AG10803 (cell line): ENCODE data around the gene BASP1.

Experiments
- DNase-seq: peaks from one replicate; pipeline ENCODE4 v3.0.0; 2010; ENCODE audit warnings: low read depth
- H3K4me3 ChIP-seq: 2 replicates; pipeline ENCODE4 v1.5.1; 2011; ENCODE audit warnings: mild to moderate bottlenecking, low read length, control low read depth
- TF ChIP-seq, protein P1 (sequence below): conservative IDR thresholded peaks from 2 replicates; pipeline ENCODE4 v1.5.1; 2011; ENCODE audit warnings: mild to moderate bottlenecking, low read length, control low read depth, inconsistent platforms

BASP1 gene

DNA sequence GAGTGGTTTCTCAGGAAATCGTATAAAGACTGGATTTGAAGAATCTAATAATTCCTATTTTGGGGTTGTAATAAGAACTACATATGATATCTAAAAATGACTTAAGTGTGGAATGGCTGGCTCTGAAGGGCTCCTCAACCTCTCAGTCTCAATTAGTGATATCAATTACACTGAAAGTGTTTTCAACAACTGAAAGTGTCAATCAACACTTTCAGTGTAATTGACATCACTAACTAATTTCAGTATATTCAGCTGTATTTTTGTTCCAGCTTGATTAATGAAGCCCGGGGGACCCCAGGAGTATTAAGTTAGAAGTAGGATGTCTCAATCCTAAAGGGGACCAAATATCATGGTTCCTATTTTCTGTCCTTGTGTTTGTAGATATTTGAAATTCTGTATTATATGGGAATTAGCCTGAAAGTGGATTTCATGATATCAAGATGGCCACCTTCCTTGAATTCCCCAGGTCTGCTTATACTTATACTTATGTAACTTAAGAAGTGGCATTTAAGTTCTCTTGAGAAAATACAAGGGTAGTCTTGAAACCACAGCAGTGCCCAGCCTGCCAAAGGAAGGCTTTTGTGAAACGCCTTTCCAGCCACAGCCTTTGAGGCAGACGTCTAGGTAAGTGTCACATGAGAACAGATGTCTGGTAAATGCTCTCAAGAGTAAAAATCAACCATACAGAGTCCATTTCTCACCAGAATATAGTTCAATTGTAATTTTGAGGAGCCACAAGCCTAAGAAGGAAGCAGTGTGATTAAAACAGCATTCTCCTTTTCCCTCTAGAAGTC lies 4.6 kb downstream of the BASP1 start:
- H3K4me3 ChIP-seq: no peak overlapping the region
- DNase-seq: peak; percentile 52
- TF ChIP-seq, protein P1, sequence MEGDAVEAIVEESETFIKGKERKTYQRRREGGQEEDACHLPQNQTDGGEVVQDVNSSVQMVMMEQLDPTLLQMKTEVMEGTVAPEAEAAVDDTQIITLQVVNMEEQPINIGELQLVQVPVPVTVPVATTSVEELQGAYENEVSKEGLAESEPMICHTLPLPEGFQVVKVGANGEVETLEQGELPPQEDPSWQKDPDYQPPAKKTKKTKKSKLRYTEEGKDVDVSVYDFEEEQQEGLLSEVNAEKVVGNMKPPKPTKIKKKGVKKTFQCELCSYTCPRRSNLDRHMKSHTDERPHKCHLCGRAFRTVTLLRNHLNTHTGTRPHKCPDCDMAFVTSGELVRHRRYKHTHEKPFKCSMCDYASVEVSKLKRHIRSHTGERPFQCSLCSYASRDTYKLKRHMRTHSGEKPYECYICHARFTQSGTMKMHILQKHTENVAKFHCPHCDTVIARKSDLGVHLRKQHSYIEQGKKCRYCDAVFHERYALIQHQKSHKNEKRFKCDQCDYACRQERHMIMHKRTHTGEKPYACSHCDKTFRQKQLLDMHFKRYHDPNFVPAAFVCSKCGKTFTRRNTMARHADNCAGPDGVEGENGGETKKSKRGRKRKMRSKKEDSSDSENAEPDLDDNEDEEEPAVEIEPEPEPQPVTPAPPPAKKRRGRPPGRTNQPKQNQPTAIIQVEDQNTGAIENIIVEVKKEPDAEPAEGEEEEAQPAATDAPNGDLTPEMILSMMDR: no peak

DNA sequence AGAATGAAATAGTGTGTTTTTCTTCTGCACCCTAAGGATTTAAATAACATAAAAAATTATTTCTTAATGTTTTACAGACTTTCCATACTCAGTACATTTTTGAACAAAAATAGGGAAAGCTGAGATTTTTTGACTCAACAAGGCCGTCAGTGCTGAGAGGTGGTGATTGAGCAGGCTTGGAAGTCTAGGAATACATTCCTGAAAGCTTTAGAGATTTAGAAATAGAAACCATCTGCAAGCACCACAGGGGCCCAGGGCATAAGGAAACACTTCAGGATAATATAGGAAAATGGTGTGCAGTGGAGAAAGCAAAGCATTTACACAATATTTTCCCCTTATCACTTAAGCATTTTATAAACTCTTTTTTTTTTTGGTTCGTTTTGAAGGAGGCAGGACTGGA lies 5.2 kb downstream of the BASP1 start:
- TF ChIP-seq, protein P1: no peak
- no peak overlapping the region for H3K4me3 ChIP-seq
- DNase-seq: peak; percentile 68

DNA sequence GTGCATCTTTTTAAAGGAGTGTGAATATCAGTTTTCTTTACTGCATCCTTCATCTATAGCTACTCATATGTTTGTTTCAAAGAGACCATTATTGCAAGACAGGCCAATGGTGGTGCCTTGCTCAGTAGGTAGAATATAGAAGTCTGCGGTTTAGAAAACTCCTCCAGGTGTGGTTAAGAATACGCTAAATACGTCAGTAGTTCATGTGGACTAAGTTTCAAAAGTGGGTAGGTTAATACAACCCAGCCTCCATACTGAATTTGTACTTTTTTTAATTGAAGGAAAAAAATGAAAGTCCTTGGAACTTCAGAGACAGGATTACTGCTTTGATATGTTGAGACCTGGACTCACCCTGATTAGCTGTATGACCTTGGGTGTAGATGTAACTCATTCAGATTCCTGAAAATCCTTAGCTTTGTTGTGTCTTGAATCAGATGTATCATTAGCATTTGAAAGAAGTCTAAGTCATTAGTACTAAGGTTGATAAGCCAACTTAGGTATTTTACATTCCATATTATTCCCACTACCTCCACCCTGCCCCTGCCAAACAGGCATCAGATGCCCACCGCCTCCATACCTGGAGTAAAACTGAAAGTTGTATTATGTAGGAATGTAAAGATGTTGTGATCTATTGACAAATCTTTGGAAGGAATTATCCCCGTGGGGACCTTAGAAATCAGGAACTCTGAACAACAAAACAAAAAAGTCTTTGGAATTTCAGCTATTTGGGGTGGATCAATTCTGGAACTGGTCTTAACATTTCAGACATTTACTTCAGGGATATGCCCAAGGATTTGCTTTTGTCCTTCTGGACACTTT lies 6.1 kb downstream of the BASP1 start:
- peak; percentile 32 for DNase-seq
- TF ChIP-seq, protein P1: no peak
- no peak overlapping the region for H3K4me3 ChIP-seq

DNA sequence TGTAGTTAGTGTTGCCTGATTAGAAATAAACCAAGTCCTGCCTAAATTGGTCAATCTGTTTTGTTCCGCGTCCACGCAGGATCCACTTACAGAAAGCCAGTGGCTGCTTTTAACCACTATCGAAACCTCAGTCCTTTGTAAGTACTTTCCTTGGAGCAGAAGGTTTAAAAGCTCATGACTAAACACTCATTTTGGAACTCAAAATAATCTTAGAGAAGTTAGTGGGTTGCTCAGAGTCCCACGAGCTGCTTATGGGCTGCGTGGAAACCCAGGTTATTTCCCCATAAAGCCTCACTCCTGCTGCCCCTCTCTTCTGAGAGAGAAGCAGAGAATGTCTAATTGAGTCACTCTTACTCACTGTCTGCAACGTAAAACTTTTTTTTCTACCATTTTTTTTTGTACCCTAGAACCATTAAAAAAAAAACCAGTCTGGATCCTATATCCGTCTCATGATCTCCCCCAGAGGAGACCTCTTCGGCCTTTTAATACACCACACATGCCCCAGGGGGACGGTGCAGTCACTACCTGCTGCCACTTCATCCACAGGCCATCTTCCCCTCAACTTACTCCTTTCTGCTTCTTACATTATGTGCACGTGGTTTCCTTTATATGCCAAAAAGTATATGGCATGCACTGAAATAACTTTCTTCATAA lies 7.6 kb downstream of the BASP1 start:
- H3K4me3 ChIP-seq: no peak overlapping the region
- peak; percentile 49 for DNase-seq
- TF ChIP-seq, protein P1: no peak

DNA sequence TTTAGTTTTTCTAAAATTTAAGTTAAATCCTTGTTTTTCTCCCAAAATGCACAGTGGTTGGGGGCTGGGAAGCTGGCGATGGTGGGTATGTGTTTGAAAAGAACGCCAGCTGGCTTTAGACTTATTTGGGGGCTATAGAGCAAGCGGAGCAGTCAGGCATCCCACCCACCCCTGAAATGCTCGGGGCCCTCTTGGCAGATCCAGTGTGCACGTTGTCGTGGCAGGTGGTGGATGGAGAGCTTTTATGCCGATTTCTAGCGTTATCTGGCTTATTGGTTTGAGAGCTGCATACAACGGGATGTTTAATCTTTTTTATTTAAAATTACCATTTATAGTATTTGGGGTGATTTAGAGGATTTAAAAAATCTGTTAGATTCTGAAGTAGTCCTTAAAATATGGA lies 8.1 kb downstream of the BASP1 start:
- no peak for DNase-seq
- TF ChIP-seq, protein P1: no peak
- no peak overlapping the region for H3K4me3 ChIP-seq

DNA sequence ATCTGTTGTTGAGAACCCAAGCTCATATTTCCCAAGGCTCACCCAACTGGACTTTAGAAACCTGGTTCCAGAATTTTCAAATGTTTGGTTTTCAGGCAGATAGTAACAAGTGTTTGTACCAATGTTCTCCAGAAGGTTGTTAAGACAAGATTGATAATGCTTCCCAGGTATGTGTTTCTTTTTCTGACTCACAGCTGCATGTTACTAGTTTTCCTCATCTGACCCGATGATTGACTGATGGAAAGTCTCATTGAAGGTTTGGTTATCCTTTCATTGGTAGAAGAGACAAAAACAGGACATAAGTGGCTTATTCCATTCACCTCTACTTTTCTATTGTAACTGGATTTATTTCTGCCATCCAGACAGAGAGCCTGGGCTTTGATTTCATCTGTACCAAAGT lies 10.4 kb downstream of the BASP1 start:
- no peak overlapping the region for H3K4me3 ChIP-seq
- TF ChIP-seq, protein P1: no peak
- DNase-seq: no peak
